NCI-H748 treated with DMSO at 0.1 percent for 48 hours (cell line): ENCODE measurements around the gene BMI1.
A peak's percentile ranks its signal among the peaks of the same experiment; 100 is the strongest.

Source experiments
- DNase-seq: peaks from one replicate; lab custom pipeline; 2025; lab: John Stamatoyannopoulos, UW

BMI1 gene

GRCh38 chr10:22319980-22320558 lies 830 bp upstream of the BMI1 start:
- DNase-seq: no peak

GRCh38 chr10:22321156-22321923 lies 441 bp downstream of the BMI1 start:
- no peak for DNase-seq

GRCh38 chr10:22321924-22322640 lies 1.2 kb downstream of the BMI1 start:
- no peak for DNase-seq

GRCh38 chr10:22322641-22323160 lies 1.8 kb downstream of the BMI1 start:
- DNase-seq: no peak

- no peak for DNase-seq
Measured at GRCh38 chr10:22323538-22324305, 2.8 kb downstream of the BMI1 start.

GRCh38 chr10:22324413-22324812 lies 3.5 kb downstream of the BMI1 start:
- DNase-seq: no peak

- no peak for DNase-seq
Measured at GRCh38 chr10:22324893-22325271, 4.0 kb downstream of the BMI1 start.

- DNase-seq: peak; percentile 62
Measured at GRCh38 chr10:22325272-22326144, 4.6 kb downstream of the BMI1 start.

GRCh38 chr10:22326145-22326702 lies 5.3 kb downstream of the BMI1 start:
- no peak for DNase-seq

GRCh38 chr10:22329150-22329549 lies 8.3 kb downstream of the BMI1 start:
- DNase-seq: no peak

GRCh38 chr10:22332116-22332692 lies 11.3 kb downstream of the BMI1 start:
- DNase-seq: no peak

GRCh38 chr10:22333167-22333974 lies 12.5 kb downstream of the BMI1 start:
- DNase-seq: no peak

- no peak for DNase-seq
Measured at GRCh38 chr10:22333975-22334282, 13.0 kb downstream of the BMI1 start.

GRCh38 chr10:22334414-22335172 lies 13.7 kb downstream of the BMI1 start:
- DNase-seq: no peak

- no peak for DNase-seq
Measured at GRCh38 chr10:22335173-22335933, 14.5 kb downstream of the BMI1 start.

GRCh38 chr10:22338185-22338900 lies 17.4 kb downstream of the BMI1 start:
- no peak for DNase-seq

- DNase-seq: no peak
Measured at GRCh38 chr10:22338931-22339330, 18.0 kb downstream of the BMI1 start.
